AG09319 (cell line): Measurements from ENCODE around the gene CACNG8.

ENCODE experiments used
- DNase-seq: peaks from one replicate; pipeline ENCODE4 v3.0.0-alpha.2; 2010; ENCODE audit warnings: low read depth; ENCODE audit errors: extremely low read depth
- TF ChIP-seq, protein P1 (sequence below): IDR thresholded peaks from 2 replicates; pipeline ENCODE4 v1.5.1; 2011; ENCODE audit warnings: low read depth, mild to moderate bottlenecking, inconsistent platforms, low read length, moderate library complexity

CACNG8 gene

DNA sequence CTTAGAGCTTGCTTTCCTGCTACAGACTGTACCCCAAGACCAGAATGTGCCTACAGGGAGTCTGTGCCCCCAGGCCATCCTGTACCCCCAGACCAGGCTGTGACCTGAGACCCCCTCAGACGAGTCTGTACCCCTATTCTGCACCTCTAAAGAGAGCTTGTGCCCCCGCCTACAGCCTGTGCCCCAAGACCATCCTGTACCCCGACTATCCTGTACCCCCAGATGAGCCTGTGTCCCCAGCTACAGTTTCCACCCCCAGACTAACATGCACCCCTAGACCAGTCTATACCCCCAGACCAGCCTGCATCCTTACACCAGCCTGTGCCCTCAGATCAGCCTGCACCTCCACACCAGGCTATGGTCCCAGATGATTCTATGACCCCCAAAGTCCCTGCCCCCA lies 30.7 kb downstream of the CACNG8 start:
- TF ChIP-seq, protein P1, sequence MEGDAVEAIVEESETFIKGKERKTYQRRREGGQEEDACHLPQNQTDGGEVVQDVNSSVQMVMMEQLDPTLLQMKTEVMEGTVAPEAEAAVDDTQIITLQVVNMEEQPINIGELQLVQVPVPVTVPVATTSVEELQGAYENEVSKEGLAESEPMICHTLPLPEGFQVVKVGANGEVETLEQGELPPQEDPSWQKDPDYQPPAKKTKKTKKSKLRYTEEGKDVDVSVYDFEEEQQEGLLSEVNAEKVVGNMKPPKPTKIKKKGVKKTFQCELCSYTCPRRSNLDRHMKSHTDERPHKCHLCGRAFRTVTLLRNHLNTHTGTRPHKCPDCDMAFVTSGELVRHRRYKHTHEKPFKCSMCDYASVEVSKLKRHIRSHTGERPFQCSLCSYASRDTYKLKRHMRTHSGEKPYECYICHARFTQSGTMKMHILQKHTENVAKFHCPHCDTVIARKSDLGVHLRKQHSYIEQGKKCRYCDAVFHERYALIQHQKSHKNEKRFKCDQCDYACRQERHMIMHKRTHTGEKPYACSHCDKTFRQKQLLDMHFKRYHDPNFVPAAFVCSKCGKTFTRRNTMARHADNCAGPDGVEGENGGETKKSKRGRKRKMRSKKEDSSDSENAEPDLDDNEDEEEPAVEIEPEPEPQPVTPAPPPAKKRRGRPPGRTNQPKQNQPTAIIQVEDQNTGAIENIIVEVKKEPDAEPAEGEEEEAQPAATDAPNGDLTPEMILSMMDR = no peak
- DNase-seq = no peak

DNA sequence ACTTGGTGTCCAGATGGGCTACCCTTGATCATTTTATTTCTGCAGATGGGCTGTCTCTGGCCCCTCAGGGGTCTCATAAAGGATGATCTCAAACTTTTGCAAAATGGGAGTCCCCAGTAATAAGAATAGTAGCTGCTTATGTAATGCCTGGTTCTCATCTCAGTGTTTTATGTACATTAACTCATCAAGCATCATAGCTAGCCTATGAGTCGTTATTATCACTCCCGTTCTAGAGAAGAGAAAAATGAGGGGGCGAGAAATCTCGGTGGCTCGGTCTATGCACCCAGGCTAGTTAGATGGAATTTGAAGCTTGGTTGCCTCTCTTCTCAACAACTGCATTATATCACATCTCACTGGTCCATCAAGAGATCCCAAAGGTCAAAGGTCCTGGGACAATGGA lies 32.1 kb downstream of the CACNG8 start:
- TF ChIP-seq, protein P1 = no peak
- DNase-seq = no peak

DNA sequence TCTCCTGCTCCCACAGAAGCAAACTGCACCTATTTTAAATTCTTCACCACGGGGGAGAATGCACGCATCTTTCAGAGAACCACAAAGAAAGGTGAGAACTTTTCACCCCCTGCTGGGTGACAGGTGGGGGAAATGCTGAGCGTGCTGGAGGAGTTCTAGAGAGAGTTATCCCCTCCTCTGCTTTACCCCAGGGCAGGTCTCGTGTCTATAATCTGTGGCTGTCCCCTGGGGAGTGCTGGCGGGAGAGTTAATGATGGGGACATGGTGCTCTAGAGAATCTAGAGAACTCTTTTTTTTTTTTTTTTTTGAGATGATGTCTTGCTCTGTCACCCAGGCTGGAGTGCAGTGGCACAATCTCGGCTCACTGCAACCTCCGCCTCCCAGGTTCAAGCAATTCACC lies 35.5 kb downstream of the CACNG8 start:
- TF ChIP-seq, protein P1 = no peak
- no peak for DNase-seq

DNA sequence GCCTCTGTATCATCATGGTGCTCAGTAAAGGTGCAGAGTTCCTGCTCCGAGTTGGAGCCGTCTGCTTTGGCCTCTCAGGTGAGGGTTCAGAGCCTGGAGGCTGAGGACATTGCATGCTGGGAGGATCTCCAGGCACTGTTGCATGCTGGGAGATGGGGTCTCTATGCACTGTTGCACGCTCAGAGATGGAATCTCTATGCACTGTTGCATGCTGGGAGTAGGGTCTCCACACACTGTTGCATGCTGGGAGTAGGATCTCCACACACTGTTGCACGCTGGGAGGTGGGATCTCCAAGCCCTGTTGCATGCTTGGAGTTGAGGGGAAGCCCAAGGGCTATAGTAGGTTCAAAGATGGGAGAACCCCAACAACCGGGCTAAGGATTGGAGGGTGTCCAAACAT lies 37.0 kb downstream of the CACNG8 start:
- TF ChIP-seq, protein P1 = no peak
- no peak for DNase-seq

DNA sequence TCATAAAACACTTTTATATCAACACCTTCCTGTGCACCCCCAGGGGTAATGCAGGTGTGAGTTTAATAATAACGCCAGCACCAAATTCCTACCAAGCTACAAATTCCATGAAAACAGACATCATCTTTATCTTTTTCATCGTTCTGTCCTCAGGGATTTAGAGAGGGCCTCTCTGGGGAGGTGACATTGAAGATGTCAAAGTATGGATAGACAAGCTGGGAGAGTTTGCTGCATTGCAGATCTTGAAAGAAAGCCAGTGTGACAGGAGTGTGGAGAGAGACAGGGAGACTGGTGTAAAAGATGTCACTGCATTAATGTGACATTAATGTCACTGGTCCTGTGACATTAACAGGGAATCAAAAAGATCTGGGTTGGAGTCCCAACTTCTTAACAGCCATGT lies 38.8 kb downstream of the CACNG8 start:
- TF ChIP-seq, protein P1 = no peak
- no peak for DNase-seq

DNA sequence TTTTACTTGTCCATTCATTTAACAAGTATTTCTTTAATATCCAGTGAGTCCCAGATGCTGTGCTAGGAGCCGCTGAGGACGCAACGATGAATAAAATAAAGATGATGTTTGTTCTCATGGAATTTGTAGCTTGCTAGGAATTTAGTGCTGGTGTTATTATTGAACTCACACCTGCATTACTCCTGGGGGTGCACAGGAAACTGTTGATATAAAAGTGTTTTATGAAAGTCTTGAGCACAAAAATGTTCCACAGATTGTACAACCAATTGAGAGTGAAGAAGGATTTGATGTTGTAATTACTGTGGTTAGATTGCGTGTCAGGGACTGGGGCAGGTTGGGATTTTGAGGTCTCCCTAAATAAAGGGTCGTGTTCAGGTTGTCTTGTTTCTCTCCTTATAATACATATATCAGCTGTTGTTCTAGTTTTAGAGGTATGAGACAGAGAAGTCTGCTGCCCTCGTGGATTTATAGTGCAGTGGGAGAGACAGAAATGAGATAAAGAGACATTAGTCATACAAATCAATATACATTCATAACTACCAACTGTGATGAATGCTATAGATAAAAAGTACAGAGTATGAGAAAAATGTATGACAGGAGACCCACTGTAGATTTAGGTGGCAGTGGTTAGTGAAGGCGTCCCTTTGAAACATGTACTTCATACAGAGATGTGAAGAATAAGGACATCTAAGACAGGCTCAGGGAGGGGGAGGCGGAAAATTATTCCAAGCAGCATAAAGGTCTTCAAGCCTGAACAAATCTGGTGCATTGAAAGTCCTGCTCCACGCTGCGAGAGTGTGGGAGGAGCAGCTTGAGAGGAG lies 40.0 kb downstream of the CACNG8 start:
- no peak for DNase-seq
- TF ChIP-seq, protein P1 = no peak

DNA sequence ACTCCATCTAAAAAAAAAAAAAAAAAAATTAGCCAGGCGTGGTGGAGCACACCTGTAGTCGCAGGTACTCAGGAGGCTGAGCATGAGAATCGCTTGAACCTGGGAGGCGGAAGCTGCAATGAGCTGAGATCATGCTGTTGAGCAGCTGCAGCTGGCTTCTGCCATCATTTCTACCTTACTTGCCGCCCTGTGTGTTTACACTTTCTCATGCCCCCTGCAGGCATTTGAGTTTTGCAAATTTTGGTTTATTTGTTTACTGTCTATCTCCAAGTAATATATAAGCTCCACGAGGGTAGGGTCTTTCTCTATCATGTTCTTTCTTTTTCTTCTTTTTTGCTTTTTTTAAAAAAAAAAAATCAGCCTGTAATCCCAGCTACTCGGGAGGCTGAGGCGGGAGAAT lies 46.7 kb downstream of the CACNG8 start:
- DNase-seq = no peak
- TF ChIP-seq, protein P1 = no peak
